ENCODE measurements around the gene IRF9.
A peak's percentile ranks its signal among the peaks of the same experiment; 100 is the strongest.

Gene IRF9

DNA sequence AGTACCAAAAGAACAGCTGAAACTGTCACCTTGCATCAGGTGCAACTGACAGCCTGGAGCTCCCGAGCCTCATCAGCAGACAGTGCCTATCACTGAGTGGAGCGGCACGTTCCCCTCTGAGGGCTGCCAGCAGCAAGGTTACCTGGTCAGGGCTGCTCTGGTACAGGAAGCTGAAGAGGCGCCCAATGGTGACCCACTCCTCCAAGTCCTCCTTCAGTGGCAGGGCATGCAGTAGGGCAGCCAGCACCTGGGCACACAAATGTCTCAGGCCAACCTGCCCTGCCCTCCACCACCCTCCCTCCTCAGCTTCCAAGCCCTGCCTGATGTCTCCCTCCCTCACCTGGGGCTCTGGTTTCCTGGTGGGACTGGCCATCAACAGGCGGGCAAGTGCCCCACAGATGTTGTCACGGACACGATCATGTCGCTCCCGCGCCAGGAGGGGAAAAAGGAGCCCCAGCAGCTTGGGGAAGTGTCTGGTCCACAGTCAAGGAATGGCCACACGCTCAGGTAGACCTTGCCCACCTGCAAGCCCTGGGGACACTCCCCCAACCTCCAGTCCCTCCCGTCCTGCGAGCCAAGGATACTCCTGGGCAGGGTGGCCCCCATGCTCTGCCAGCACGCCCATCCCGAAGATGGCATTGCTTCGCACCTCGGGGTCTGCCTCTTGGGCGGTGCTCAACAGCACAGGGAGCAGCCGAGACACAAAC lies 20.5 kb downstream of the IRF9 start:
- Histone ChIP-seq H3K27ac (ENCODE audit: low read length) (no peak overlapping the region), H3K36me3 (ENCODE audit: control insufficient read depth in 1 of 2, insufficient read depth in 2 of 2, low read length in 2 of 2) (peaks cover 54 to 98% of the 10 kb centered on the region in 2 donors), H3K27me3 (ENCODE audit: low read depth, low read length) (no peaks in the 10 kb centered on the region), H3K4me1 (ENCODE audit: control insufficient read depth in 1 of 2, insufficient read depth in 2 of 2, low read length in 2 of 2) (peaks cover 0 to 3% of the 10 kb centered on the region in 2 donors), H3K4me3 (ENCODE audit: low read depth in 1 of 2, low read length in 2 of 2) (no peak overlapping the region), H3K9me3 (ENCODE audit: control insufficient read depth in 1 of 2, low read length in 2 of 2) (no peaks in the 10 kb centered on the region)

GRCh38 chr14:24182110-24182882 lies 21.2 kb downstream of the IRF9 start:
- no peaks in the 10 kb centered on the region for H3K9me3 ChIP-seq (ENCODE audit: control insufficient read depth in 1 of 2, low read length in 2 of 2)
- no peak overlapping the region for H3K4me3 ChIP-seq (ENCODE audit: low read depth in 1 of 2, low read length in 2 of 2)
- H3K27ac ChIP-seq (ENCODE audit: low read length) = no peak overlapping the region
- H3K27me3 ChIP-seq (ENCODE audit: low read depth, low read length) = no peaks in the 10 kb centered on the region
- H3K36me3 ChIP-seq (ENCODE audit: control insufficient read depth in 1 of 2, insufficient read depth in 2 of 2, low read length in 2 of 2) = peaks cover 53 to 94% of the 10 kb centered on the region in 2 donors
- peaks cover 0 to 5% of the 10 kb centered on the region in 2 donors for H3K4me1 ChIP-seq (ENCODE audit: control insufficient read depth in 1 of 2, insufficient read depth in 2 of 2, low read length in 2 of 2)

- H3K4me1 ChIP-seq (ENCODE audit: control insufficient read depth in 1 of 2, insufficient read depth in 2 of 2, low read length in 2 of 2) = peaks cover 4 to 12% of the 10 kb centered on the region in 2 donors
- H3K36me3 ChIP-seq (ENCODE audit: control insufficient read depth in 1 of 2, insufficient read depth in 2 of 2, low read length in 2 of 2) = peaks cover 53 to 86% of the 10 kb centered on the region in 2 donors
Observed at GRCh38 chr14:24183014-24183481, 22.0 kb downstream of the IRF9 start.

DNA sequence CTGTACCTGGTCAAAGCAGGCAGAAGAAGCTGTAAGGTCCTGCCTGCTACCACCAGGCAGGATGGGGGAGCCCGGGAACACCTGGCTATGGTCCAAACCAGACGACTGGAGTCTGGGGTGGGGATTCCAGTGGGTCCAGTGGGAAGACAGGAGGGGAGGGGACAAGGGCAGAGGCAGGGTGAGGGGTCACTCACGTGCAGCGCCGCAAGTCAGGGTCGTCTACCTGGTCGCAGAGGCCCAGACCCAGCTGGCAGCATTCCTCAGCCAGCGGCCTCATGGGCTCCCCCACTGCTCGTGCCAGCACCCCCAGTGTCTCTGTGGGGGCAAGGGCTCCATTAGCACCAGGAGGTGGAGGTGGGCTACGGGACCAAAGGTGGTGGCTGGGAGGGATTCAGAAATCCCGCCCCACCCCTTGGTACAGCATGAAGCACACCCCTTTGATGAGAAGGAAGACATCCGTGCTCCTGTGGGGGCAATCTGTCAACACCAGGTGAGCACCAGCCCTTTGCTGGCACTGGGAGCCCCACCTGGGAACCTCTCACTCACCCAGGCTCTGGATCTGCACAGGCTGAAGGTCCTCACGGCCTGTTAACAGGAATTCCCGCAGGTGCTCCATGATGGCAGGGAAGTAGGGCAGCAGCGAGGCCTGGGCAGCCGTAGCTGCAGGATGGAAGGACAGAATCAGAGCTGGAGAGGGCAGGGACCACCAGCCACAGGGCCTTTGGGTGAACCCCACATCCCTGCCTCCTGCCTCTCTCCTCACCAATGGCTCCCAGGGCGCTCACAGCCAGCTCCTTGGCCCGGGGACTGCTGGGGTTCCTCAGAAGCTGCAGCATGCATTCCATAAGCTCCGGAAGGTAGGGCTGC lies 23.3 kb downstream of the IRF9 start:
- Histone ChIP-seq H3K4me1 (ENCODE audit: control insufficient read depth in 1 of 2, insufficient read depth in 2 of 2, low read length in 2 of 2) (peaks cover 4 to 21% of the 10 kb centered on the region in 2 donors), H3K36me3 (ENCODE audit: control insufficient read depth in 1 of 2, insufficient read depth in 2 of 2, low read length in 2 of 2) (peaks cover 46 to 73% of the 10 kb centered on the region in 2 donors), H3K27me3 (ENCODE audit: low read depth, low read length) (no peaks in the 10 kb centered on the region), H3K27ac (ENCODE audit: low read length) (no peak overlapping the region), H3K9me3 (ENCODE audit: control insufficient read depth in 1 of 2, low read length in 2 of 2) (no peaks in the 10 kb centered on the region), H3K4me3 (ENCODE audit: low read depth in 1 of 2, low read length in 2 of 2) (no peak overlapping the region)

More at GRCh38 chr14:24183014-24183481, 22.0 kb downstream of the IRF9 start:
- Histone ChIP-seq H3K27ac (ENCODE audit: low read length) (no peak overlapping the region), H3K9me3 (ENCODE audit: control insufficient read depth in 1 of 2, low read length in 2 of 2) (no peaks in the 10 kb centered on the region), H3K4me3 (ENCODE audit: low read depth in 1 of 2, low read length in 2 of 2) (no peak overlapping the region), H3K27me3 (ENCODE audit: low read depth, low read length) (no peaks in the 10 kb centered on the region)

- H3K27me3 ChIP-seq (ENCODE audit: low read depth, low read length) = no peaks in the 10 kb centered on the region
- no peak overlapping the region for H3K4me3 ChIP-seq (ENCODE audit: low read depth in 1 of 2, low read length in 2 of 2)
- no peaks in the 10 kb centered on the region for H3K9me3 ChIP-seq (ENCODE audit: control insufficient read depth in 1 of 2, low read length in 2 of 2)
- peaks cover 4 to 21% of the 10 kb centered on the region in 2 donors for H3K4me1 ChIP-seq (ENCODE audit: control insufficient read depth in 1 of 2, insufficient read depth in 2 of 2, low read length in 2 of 2)
- peaks cover 45 to 67% of the 10 kb centered on the region in 2 donors for H3K36me3 ChIP-seq (ENCODE audit: control insufficient read depth in 1 of 2, insufficient read depth in 2 of 2, low read length in 2 of 2)
- no peak overlapping the region for H3K27ac ChIP-seq (ENCODE audit: low read length)
Observed at GRCh38 chr14:24185026-24185425, 24.0 kb downstream of the IRF9 start.

- H3K4me1 ChIP-seq (ENCODE audit: control insufficient read depth in 1 of 2, insufficient read depth in 2 of 2, low read length in 2 of 2) = peaks cover 4 to 19% of the 10 kb centered on the region in 2 donors
- H3K27ac ChIP-seq (ENCODE audit: low read length) = no peak overlapping the region
- peaks cover 41 to 64% of the 10 kb centered on the region in 2 donors for H3K36me3 ChIP-seq (ENCODE audit: control insufficient read depth in 1 of 2, insufficient read depth in 2 of 2, low read length in 2 of 2)
- no peaks in the 10 kb centered on the region for H3K9me3 ChIP-seq (ENCODE audit: control insufficient read depth in 1 of 2, low read length in 2 of 2)
- no peaks in the 10 kb centered on the region for H3K27me3 ChIP-seq (ENCODE audit: low read depth, low read length)
- no peak overlapping the region for H3K4me3 ChIP-seq (ENCODE audit: low read depth in 1 of 2, low read length in 2 of 2)
Observed at GRCh38 chr14:24185741-24186140, 24.7 kb downstream of the IRF9 start.

DNA sequence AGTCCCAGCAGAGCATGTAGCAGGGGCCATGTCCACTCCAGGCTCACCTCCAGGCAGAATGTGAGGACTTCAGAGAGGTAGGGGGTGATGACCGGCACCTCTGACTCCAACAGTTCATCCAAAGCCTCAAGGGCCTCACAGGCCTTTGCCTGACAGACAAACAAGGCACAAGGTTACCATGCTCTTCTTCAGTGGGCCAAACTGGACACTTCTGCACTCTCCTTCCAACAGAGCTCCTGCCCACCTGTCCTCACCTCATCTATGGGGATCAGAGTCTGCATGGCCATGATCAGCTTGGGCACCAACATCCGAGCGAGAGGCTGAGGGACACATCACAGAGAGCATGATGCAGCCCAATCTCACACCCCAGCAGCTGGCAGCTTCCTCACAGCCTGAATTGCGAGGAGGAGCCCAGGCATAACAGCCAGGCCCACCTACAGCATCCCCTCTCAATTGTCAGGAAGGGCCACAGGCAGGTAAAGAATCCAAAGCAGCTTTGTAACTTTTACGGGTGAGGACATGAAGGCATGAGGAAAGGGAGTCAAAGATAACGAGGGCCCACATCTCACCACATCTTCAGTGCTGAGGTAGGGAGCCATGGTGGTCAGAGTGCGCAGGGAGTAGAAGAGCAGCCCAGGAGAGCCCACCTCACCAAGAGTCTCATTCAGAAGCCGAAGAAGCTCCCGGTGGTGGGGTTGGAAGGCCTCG lies 25.9 kb downstream of the IRF9 start:
- H3K27ac ChIP-seq (ENCODE audit: low read length) = no peak overlapping the region

DNA sequence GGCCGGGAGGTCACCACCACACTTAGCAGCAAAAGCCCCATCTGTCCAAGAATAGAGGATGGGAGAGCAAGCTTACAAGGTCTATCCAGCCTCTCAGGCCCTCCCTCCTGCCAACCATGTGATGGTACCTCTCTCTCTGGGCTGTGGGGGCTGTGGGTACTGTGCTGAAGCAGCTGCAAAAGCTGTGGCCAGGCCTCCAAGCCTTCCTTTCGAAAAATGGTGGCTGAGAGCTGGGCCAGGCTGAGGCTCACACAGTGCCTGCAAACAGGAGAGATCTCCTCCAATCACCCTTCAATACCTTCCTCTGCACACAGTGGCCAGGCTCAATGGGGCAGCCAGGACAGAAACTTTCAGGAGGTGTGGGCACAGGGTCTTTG lies 26.5 kb downstream of the IRF9 start:
- Histone ChIP-seq H3K4me3 (ENCODE audit: low read depth in 1 of 2, low read length in 2 of 2) (peak overlapping the region; percentile 70 to 79), H3K9me3 (ENCODE audit: control insufficient read depth in 1 of 2, low read length in 2 of 2) (no peaks in the 10 kb centered on the region), H3K4me1 (ENCODE audit: control insufficient read depth in 1 of 2, insufficient read depth in 2 of 2, low read length in 2 of 2) (peaks cover 4 to 19% of the 10 kb centered on the region in 2 donors), H3K27ac (ENCODE audit: low read length) (no peak overlapping the region), H3K27me3 (ENCODE audit: low read depth, low read length) (no peaks in the 10 kb centered on the region), H3K36me3 (ENCODE audit: control insufficient read depth in 1 of 2, insufficient read depth in 2 of 2, low read length in 2 of 2) (peaks cover 30 to 58% of the 10 kb centered on the region in 2 donors)

More for the DNA sequence above, 25.9 kb downstream of the IRF9 start:
- Histone ChIP-seq H3K4me1 (ENCODE audit: control insufficient read depth in 1 of 2, insufficient read depth in 2 of 2, low read length in 2 of 2) (peaks cover 4 to 19% of the 10 kb centered on the region in 2 donors), H3K4me3 (ENCODE audit: low read depth in 1 of 2, low read length in 2 of 2) (no peak overlapping the region), H3K36me3 (ENCODE audit: control insufficient read depth in 1 of 2, insufficient read depth in 2 of 2, low read length in 2 of 2) (peaks cover 29 to 58% of the 10 kb centered on the region in 2 donors), H3K27me3 (ENCODE audit: low read depth, low read length) (no peaks in the 10 kb centered on the region), H3K9me3 (ENCODE audit: control insufficient read depth in 1 of 2, low read length in 2 of 2) (no peaks in the 10 kb centered on the region)

DNA sequence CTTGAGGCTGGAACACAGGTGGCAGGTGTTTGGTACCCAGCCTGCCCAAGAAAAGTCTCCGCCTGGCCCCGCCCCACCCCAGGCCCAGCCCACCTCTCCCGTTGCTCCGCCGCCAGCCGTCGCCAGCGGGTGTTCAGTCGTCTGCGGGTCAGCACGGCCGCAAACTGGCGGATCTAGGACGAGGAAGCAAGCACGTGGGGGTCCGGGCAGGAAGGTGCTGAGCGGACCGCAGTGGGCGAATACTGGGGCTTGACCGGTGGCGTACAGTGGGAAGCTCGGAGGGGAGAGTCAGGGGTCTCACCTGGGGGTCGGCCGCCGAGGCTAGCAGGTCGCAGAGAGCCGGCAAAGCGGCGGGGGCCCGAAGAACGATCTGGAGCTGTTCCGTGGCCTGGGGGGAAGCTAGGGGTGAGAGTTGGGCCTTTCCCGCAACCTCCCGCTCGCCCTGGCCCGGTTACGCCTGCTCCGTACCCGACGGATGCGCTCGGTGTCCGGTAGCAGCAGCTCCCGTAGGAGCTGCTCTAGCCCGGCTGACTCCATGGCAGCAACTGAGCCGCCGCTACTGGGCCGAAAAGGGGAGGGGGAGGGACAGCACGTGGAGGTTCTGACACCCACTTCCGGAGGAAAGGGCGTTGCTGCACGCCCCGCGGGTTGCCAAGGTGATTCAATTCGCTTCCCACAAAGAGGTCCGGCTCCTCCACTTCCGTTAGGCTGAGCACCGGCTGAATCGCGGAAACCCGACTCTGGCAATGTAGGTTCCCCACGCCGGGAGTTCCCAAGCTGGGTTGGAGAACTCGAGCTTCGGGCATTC lies 27.4 kb downstream of the IRF9 start, which contains the start of gene IPO4:
Gene IPO4, minus strand, starts transcription at position 566 of the 808 bp plus-strand sequence. Its CDS starts 29 bp downstream, at position 537.
- peaks cover 31 to 55% of the 10 kb centered on the region in 2 donors for H3K36me3 ChIP-seq (ENCODE audit: control insufficient read depth in 1 of 2, insufficient read depth in 2 of 2, low read length in 2 of 2)
- H3K9me3 ChIP-seq (ENCODE audit: control insufficient read depth in 1 of 2, low read length in 2 of 2) = no peaks in the 10 kb centered on the region
- peaks cover 4 to 19% of the 10 kb centered on the region in 2 donors for H3K4me1 ChIP-seq (ENCODE audit: control insufficient read depth in 1 of 2, insufficient read depth in 2 of 2, low read length in 2 of 2)
- H3K27ac ChIP-seq (ENCODE audit: low read length) = peak within 1 kb of the TSS; percentile 11
- no peaks in the 10 kb centered on the region for H3K27me3 ChIP-seq (ENCODE audit: low read depth, low read length)
- peak within 1 kb of the TSS; percentile 70 to 79 for H3K4me3 ChIP-seq (ENCODE audit: low read depth in 1 of 2, low read length in 2 of 2)

DNA sequence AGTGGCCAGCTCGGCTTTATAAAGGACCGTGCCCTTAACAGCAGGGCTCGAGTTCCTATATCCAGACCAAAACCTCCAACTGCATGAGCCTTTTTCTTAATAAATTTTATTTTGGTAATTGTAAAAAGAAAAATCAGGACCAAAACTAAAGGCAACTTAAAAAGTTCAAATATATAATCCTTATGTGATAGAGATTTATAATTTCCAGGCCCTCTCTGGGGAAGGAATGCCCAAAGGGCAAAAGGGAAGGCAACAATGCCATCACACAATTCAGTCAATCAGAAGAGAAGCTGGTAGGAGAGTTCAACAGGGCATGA lies 28.0 kb downstream of the IRF9 start:
- no peaks in the 10 kb centered on the region for H3K9me3 ChIP-seq (ENCODE audit: control insufficient read depth in 1 of 2, low read length in 2 of 2)
- peaks cover 29 to 50% of the 10 kb centered on the region in 2 donors for H3K36me3 ChIP-seq (ENCODE audit: control insufficient read depth in 1 of 2, insufficient read depth in 2 of 2, low read length in 2 of 2)
- H3K27ac ChIP-seq (ENCODE audit: low read length) = no peak overlapping the region
- peaks cover 5 to 21% of the 10 kb centered on the region in 2 donors for H3K4me1 ChIP-seq (ENCODE audit: control insufficient read depth in 1 of 2, insufficient read depth in 2 of 2, low read length in 2 of 2)
- no peaks in the 10 kb centered on the region for H3K27me3 ChIP-seq (ENCODE audit: low read depth, low read length)
- H3K4me3 ChIP-seq (ENCODE audit: low read depth in 1 of 2, low read length in 2 of 2) = peak overlapping the region; percentile 70 to 79
